NCI-H345 treated with DMSO at 0.1 percent for 48 hours (cell line): Measurements from ENCODE around the gene BMAL1.
A peak's percentile ranks its signal among the peaks of the same experiment; 100 is the strongest.

Source experiments
- DNase-seq: peaks from one replicate; lab custom pipeline; 2025; ENCODE audit not compliant: unreplicated experiment; lab: John Stamatoyannopoulos, UW

Gene BMAL1

DNA sequence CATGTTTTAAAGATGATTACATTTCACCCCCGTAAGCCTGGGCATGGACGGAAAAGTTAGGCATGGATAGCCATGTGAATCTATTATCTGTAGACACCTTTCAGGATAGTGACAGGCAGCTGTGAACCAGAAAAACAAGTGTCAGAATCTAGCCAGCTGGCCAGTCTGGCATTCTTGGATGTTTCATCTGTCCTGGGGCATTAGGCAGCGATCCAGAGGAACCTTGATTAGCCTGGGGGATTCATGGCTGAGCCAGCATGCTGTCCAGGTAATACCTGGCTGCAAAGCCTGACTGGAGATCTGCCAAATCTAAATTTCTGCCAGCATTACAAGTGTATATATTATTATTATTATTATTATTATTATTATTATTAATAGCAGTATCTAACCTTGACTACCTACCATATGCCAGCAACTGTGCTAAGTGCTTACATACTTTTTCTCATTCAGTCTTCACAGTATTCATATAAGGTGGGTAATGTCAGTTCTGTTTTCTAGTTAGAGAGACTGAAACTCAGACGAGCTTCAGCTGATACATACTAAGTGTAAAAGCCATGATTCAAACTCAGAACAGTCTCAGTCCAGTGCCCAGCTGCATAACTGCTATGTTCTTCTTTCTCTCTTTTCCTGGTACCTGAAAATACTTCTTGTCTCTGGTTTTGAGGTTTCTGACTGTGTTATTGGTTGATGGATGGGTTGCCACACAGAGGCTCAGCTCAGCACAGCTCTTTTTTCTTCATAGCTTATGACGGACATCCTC lies 12.8 kb downstream of the BMAL1 start:
- DNase-seq, result no peak

GRCh38 chr11:13291361-13291760 lies 13.8 kb downstream of the BMAL1 start:
- DNase-seq, result no peak

GRCh38 chr11:13291800-13292199 lies 14.2 kb downstream of the BMAL1 start:
- DNase-seq, result no peak

DNA sequence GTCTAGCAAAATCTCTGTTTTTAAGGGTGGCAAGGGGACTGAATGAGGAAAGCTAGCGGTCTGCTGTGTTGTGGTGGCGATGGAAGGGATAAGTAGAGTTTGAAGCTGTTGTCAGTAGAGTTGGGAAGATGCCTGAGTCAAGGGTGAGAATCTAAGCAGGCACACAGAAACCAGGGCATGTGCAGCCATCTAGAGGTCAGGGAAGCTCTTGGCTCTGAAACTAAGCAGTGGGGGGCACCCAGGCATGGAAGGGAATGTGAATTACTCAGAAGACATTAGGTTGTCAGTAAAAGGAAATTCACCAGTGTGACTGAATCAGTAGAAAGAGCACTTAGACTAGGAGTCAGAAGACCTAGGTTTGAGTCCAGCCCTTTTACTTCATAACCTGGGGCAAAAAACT lies 15.4 kb downstream of the BMAL1 start:
- no peak for DNase-seq

DNA sequence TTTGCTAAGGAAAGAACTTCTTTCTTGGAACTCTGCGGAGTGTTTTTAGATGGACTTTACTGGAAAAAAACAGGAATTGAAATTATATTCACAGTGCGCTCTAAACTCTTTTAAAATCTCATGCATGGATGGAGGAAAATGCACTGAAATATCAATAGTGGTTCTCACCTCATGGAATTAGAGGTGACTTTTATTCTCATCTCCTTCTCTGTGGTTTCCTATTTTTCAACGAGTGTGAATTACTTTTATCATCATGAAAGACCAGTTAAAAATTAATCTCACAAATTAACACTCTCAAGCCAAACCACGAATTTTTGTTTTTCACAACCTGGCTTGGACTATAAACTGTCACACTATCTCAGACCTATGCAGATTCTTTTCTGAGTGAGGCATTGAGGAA lies 16.6 kb downstream of the BMAL1 start:
- DNase-seq, result no peak

- no peak for DNase-seq
Observed at GRCh38 chr11:13294771-13295579, 17.4 kb downstream of the BMAL1 start.

DNA sequence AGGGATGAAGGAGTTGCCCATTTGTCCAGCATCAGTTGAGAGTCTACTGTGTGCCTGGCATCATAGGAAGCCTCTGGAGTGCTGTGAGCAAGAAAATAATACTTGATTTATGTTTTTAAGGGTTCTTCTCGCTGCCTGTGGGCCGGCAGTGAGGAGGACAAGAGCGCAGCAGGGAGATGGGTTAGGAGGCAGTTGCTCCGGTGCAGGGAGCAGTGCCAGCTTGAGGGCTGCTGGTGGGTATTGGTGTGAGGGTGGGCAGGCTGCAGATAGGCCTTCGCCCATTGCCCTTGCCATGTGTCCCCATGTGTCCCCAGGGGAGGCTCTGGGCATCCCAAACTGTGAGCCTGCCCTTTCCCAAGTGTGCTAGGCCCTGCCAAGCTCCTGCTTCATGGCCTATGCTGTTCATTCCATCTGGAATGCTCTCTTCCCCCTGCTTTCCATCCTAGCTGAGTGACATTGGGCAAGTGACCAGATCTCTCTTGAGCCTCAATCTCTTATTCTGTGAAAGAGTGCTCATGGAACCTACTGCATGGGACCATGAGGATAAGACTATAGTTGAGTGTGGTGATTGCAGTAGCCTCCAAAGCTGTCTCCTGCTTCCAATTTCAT lies 19.8 kb downstream of the BMAL1 start:
- DNase-seq, result no peak

DNA sequence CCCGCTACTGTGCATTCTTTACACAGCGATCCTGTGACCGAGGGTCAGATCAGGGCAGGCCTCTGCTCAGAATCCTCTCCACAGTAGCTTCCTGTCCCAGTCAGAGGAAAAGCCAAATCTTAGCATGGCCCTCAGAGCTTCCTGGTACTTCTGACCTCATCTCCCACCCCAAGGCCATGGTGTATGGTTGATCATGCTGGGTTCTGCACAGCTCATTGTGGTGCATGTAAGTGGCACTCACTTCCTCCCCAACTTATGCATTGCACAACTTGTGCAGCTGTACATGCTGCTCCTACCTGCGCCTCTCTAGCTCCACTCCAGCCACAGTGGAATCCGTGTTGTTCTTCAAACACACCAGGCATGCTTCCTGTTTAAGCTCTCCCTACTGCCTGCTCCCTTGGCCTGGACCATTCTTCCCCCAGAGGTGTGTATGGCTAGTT lies 20.3 kb downstream of the BMAL1 start:
- DNase-seq, result no peak

- no peak for DNase-seq
Observed at GRCh38 chr11:13298765-13299164, 21.2 kb downstream of the BMAL1 start.

DNA sequence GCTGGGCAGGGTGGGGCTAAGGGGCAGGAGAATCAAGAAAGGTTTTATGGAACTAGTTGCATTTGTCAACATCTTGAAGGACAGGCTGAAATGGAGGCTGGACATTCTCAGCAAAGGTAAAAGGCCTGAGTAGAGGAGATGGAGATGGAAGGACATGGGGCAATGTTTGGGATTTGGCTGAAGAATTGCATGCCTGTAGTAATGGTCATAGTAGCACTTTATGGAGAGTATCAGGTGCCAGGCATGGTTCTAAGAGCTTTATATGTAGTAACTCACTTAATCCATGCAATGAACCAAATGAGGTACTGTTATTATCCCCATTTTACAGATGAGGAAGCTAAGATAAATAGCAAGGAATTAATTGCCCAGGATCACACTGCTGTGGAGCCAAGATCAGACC lies 23.9 kb downstream of the BMAL1 start:
- DNase-seq, result no peak

GRCh38 chr11:13302420-13302958 lies 24.9 kb downstream of the BMAL1 start:
- no peak for DNase-seq

GRCh38 chr11:13303668-13304649 lies 26.4 kb downstream of the BMAL1 start:
- no peak for DNase-seq

GRCh38 chr11:13304655-13305335 lies 27.2 kb downstream of the BMAL1 start:
- no peak for DNase-seq

DNA sequence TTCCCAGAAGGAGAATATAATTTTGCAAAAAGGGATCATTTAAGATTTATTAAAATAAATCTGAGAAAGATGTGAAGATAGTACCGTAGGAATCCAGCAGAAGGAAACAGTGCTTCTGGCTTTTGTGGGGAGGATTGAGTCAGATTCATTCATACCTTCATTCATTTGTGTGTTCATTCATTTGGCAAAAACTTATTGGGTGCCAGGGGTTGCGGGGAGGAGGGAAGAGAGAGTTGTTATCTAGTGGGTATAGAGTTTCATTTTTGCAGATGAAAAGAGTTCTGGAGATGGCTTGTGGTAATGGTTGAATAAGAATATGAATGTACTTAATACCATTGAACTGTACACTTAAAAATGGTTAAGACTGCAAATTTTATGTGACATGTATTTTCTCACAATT lies 31.1 kb downstream of the BMAL1 start:
- no peak for DNase-seq

- no peak for DNase-seq
Observed at GRCh38 chr11:13309156-13309555, 31.6 kb downstream of the BMAL1 start.

- DNase-seq, result peak; percentile 50
Observed at GRCh38 chr11:13310443-13310842, 32.9 kb downstream of the BMAL1 start.

DNA sequence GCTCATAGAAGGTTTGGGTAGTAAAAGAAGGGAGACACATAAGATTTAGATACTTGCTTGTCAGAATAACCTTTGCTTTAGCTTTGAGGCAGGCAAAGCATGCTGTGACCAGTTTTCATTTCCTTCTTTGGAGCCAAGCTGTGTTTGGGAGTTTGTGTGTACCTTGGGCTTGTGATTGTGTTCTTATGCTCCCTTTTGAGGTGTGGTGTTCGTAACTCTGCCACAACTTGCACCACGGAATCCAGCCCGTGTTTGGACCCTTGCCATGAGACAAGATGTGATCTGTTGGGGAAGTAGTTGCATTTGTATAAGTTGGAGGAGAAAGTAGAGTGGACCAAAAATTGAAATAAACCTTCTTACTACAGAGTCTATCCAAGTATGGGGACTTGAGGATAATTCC lies 34.0 kb downstream of the BMAL1 start:
- DNase-seq, result no peak

DNA sequence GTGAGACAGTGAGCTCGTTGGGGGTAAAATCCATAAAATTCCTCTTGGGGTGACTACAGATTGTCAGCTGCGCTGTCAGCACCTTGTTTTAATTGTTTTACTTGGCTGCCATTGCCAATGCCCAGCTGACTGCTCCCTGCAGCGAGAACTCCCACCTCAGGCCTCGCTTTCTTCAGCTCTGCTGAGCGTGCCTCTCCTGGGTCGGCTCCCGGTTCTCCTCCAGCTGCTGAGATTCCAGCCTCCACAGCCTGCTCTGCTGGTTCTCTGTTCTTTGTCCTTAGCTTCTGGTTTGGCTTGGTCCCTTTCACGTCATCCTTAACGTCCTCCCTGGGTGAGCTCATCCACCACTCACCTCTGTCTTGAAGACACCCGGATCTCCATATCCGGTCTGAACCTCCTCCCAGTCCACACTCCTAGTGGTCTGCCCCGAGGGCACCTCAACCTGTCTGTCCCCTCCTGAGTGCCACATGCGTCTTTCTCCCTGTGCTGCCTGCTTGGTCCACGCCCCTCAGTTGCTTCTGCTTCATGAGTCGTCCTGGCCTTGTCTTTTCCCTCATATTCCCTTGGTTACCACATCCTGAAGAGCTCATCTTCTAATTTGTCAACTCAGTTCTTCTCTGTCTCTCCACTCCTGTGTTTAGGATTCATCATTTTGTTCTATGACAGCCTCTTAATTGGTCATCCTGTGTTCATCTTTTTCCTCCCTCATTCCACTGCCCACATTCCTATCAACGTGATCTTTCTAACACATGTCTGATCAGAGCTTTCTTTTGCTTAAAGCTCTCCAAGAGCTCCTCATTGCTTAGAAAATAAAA lies 35.6 kb downstream of the BMAL1 start:
- DNase-seq, result no peak
